Psoas muscle (tissue), 8 donors: ENCODE data around the gene GAPDH. TPM values are rescaled to one million over a fixed set of nuclear protein-coding genes. Genes with fewer than 3 reads are reported as not detected.

Experiments used
- ATAC-seq, 4 donors: fragments of 200-7000 bp; cut with Tn5 transposase; one replicate each; pipeline ENCODE4 v1.9.1; 2020; ENCODE audit warnings: moderate library complexity in 3 of 4, mild to moderate bottlenecking in 2 of 4
- DNase-seq, 2 donors: peaks; one replicate each; pipeline ENCODE4 v3.0.0-alpha.2; 2020
- H3K27ac ChIP-seq: fragments of 200-600 bp; one replicate; pipeline ENCODE4 v1.8.0; 2022
- H3K27me3 ChIP-seq, 3 donors: fragments of 200-600 bp in 1 of 3; one replicate each; pipeline versions ENCODE4 v1.6.1 to v1.8.0; 2013 to 2022; ENCODE audit warnings: low read length in 2 of 3, mild to moderate bottlenecking in 2 of 3, moderate library complexity in 1 of 3; ENCODE audit not compliant: insufficient read depth in 3 of 3
- H3K36me3 ChIP-seq, 2 donors: fragments of 200-600 bp in 1 of 2; one replicate each; pipeline versions ENCODE4 v1.6.1 to v1.8.0; 2013 to 2022; ENCODE audit warnings: low read depth in 1 of 2, mild to moderate bottlenecking in 1 of 2, moderate library complexity in 1 of 2; ENCODE audit not compliant: insufficient read depth in 1 of 2
- H3K4me1 ChIP-seq: fragments of 200-600 bp; one replicate; pipeline ENCODE4 v1.8.0; 2022
- H3K4me3 ChIP-seq: fragments of 200-600 bp; one replicate; pipeline ENCODE4 v1.8.0; 2022; ENCODE audit warnings: mild to moderate bottlenecking
- H3K9me3 ChIP-seq: fragments of 200-600 bp; one replicate; pipeline ENCODE4 v1.8.0; 2022
- WGBS, 3 donors: extraction: QIAGEN DNeasy Blood & Tissue Kit; methylation state at CpG; one replicate each; pipeline versions ENCODE4 v1.1.6 to v1.1.7; 2013; 5-methylcytosine and 5-hydroxymethylcytosine counted together
- intact Hi-C, 2 donors: fragments of 100-400 bp; cut with DNase I; formaldehyde crosslinking; loops; one replicate each; pipeline versions ENCODE4 v1.11.0 to v1.14.2; 2022
- polyA plus RNA-seq, 3 donors: library from polyadenylated mRNA; stranded (reverse); fragments of 200-250 nt; gene quantifications; one replicate each; pipeline ENCODE4 v1.2.3, GENCODE V29; 2013
- total RNA-seq, 4 donors: library from RNA; stranded (reverse); fragmentation: NEBNext Ultra II Directional in 2 of 4; extraction: Animal tissue kit (Norgen Biotek cat#: 25700) in 2 of 4; gene quantifications; one replicate each; pipeline versions ENCODE4 v1.2.1 to v1.2.4, GENCODE V29; 2021 to 2023
- TF ChIP-seq, protein P1 (sequence below): fragments of 200-600 bp; IDR thresholded peaks from one replicate; pipeline ENCODE4 v1.8.0; 2022; ENCODE audit warnings: antibody characterized with exemption
- donor health status: healthy with polysubstance abuse.
- donor health status: DM: no; HTN: no; CAD: no; lungs with moderate emphysema.
- donor health status: Bipolar disorder and iron deficiency.
- donor health status: healthy.
- donor health status: DM: yes; HTN: yes; CAD: no.
- donor health status: DM: no; HTN: no; CAD: no.
- donor health status: DM: no; HTN: no; CAD: no.
- donor health status: DM: yes; HTN: yes; CAD: no.

GAPDH gene
- total and polyA plus RNA-seq, 7 donors, result 7,136 to 18,891 (median 10,253) TPM

DNA sequence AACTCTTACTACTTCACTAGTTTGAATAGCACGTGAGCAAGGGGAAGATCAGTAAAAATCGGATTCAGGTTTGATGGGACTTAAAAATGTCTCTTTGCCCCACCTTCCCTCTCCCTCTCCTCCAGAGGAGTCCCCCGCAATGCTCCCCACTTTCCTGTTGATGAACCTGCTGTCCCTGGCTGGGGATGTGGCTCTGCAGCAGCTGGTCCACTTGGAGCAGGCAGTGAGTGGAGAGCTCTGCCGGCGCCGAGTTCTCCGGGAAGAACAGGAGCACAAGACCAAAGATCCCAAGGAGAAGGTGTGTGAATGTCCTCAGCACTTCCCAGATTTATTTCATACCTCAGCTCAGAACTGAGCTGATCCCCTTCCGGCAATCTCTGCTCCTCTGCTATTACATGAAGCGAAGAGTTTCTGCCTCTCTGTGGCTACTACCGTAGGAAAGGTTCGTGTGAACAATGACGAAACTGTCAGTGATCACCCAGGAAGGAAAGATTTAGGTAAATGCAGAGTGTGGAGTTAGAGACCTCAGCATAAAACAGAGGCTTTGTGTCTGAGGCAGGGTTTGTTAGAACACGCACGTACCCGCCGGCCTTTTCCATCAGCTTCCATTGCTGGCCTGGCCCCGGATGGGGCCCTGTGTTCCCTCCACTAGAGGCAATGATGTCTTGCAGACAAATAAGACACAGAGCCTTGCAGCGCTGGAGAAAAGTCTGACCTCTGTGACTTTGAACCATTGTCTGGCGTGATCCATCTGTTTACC is 7.4 kb upstream of the GAPDH start:
- 88 to 97% (median 91%) methylated on average over 19 of the region's 19 CpGs for WGBS, 3 donors
- TF ChIP-seq, protein P1, sequence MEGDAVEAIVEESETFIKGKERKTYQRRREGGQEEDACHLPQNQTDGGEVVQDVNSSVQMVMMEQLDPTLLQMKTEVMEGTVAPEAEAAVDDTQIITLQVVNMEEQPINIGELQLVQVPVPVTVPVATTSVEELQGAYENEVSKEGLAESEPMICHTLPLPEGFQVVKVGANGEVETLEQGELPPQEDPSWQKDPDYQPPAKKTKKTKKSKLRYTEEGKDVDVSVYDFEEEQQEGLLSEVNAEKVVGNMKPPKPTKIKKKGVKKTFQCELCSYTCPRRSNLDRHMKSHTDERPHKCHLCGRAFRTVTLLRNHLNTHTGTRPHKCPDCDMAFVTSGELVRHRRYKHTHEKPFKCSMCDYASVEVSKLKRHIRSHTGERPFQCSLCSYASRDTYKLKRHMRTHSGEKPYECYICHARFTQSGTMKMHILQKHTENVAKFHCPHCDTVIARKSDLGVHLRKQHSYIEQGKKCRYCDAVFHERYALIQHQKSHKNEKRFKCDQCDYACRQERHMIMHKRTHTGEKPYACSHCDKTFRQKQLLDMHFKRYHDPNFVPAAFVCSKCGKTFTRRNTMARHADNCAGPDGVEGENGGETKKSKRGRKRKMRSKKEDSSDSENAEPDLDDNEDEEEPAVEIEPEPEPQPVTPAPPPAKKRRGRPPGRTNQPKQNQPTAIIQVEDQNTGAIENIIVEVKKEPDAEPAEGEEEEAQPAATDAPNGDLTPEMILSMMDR, result no peak
- Histone ChIP-seq H3K9me3 (no peaks in the 10 kb centered on the region), H3K27ac (no peak overlapping the region), H3K27me3 (no peaks in the 10 kb centered on the region), H3K4me1 (peaks cover 6% of the 10 kb centered on the region), H3K36me3 (peaks cover 12 to 97% of the 10 kb centered on the region in 2 donors), H3K4me3 (no peak overlapping the region)
- intact Hi-C loops, result no loop called here
- no peak for DNase-seq
- ATAC-seq, result no peak

DNA sequence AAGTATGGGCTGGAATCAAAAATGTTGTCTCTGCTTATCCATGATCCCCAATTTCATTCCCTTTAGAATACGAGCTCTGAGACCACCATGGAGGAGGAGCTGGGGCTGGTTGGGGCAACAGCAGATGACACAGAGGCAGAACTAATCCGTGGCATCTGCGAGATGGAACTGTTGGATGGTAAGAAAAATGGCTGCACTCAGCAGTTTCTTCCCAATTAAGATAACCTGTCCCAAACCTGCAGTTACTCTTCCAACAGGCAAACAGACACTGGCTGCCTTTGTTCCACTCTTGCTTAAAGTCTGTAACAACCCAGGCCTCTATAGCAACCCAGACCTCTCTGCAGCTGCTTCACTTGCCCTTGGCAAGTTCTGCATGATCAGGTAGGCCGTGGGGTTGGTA is 6.6 kb upstream of the GAPDH start:
- Histone ChIP-seq H3K36me3 (peaks cover 12 to 89% of the 10 kb centered on the region in 2 donors), H3K27ac (no peak overlapping the region), H3K4me3 (no peak overlapping the region), H3K27me3 (no peaks in the 10 kb centered on the region), H3K9me3 (no peaks in the 10 kb centered on the region), H3K4me1 (peaks cover 14% of the 10 kb centered on the region)
- DNase-seq (no peak), ATAC-seq (no peak)
- intact Hi-C loops, result no loop called here
- TF ChIP-seq, protein P1, result no peak
- 79 to 92% (median 79%) methylated on average over 4 of the region's 4 CpGs for WGBS, 3 donors

DNA sequence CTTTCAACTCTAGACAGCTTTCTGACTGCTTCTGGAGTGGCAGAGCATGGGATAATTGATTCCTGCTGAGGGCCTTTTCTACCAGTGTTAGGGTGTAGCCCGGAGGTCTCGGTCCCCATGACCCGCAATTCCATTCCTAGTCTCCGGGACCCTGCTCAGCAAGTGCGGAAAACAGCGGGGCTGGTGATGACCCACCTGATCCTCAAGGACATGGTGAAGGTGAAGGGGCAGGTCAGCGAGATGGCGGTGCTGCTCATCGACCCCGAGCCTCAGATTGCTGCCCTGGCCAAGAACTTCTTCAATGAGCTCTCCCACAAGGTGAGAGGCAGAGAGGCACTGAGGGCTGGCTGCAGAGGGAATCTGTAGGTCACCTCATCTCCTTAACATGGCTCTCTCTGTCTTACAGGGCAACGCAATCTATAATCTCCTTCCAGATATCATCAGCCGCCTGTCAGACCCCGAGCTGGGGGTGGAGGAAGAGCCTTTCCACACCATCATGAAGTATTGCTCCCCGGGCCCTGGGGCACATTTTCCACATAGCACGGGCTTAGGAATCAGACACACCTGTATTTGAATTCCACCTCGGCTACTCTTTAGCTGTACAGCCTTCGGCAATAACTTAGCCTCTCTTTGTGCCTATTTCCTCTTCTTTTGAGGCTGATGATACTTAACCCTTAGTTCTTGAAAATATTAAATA is 5.6 kb upstream of the GAPDH start:
- ATAC-seq, result no peak
- H3K36me3 ChIP-seq, result peaks cover 7 to 79% of the 10 kb centered on the region in 2 donors
- H3K27me3 ChIP-seq, result no peaks in the 10 kb centered on the region
- WGBS, 3 donors, result 85 to 88% (median 88%) methylated on average over 17 of the region's 17 CpGs
- H3K4me3 ChIP-seq, result no peak overlapping the region
- intact Hi-C loops, result no loop called here
- DNase-seq, result no peak
- TF ChIP-seq, protein P1, result no peak
- no peaks in the 10 kb centered on the region for H3K9me3 ChIP-seq
- H3K4me1 ChIP-seq, result peaks cover 17% of the 10 kb centered on the region
- no peak overlapping the region for H3K27ac ChIP-seq

DNA sequence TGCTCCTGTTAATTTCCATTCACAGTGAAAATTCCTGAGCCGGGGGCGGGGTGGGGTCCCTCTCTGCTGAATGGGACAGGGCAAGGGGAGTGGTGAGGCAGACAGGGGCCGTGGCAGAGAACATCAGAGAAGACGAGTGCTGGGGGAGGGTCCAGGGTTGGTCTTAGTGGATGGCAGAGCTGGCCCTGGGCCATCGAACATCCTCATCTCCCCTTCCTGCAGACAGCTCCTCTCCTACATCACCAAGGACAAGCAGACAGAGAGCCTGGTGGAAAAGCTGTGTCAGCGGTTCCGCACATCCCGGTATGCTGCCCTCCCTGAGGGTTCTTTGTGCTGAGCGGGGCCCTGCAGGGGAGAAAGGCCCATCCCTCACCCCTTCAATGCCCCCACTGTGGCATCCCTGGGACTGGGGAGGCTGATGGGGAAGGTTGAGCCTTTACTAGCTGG is 5.0 kb upstream of the GAPDH start:
- no peak overlapping the region for H3K27ac ChIP-seq
- ATAC-seq (no peak), DNase-seq (no peak)
- no peaks in the 10 kb centered on the region for H3K9me3 ChIP-seq
- no peak overlapping the region for H3K4me3 ChIP-seq
- 79 to 84% (median 80%) methylated on average over 9 of the region's 9 CpGs for WGBS, 3 donors
- intact Hi-C loops, result no loop called here
- H3K4me1 ChIP-seq, result peaks cover 17% of the 10 kb centered on the region
- peaks cover 7 to 73% of the 10 kb centered on the region in 2 donors for H3K36me3 ChIP-seq
- TF ChIP-seq, protein P1, result no peak
- no peaks in the 10 kb centered on the region for H3K27me3 ChIP-seq
